HepG2 (cell line): ENCODE measurements around the gene CFAP46. TPM values are rescaled to one million over a fixed set of nuclear protein-coding genes. Genes with fewer than 3 reads are reported as not detected.
"Not testable (repeated sequence)": the region's sequence is repeated elsewhere in the genome, so short reads cannot be mapped to it uniquely, and the experiment has no call there.

Experiments used
- ATAC-seq: fragments of 200-7000 bp; cut with Tn5 transposase; 3 replicates; pipeline ENCODE4 v1.9.1; 2020; ENCODE audit warnings: mild to moderate bottlenecking, moderate library complexity
- BruUV-seq: library from RNA; stranded (reverse); fragments of 400-500 nt; replicated peaks from 2 replicates; lab custom pipeline; 2021; lab: Mats Ljungman, UMichigan
- CTCF ChIA-PET: fragments of 300-600 bp; formaldehyde crosslinking; extraction: SDS; loops from one replicate; lab custom pipeline; 2021; ENCODE audit warnings: low total read pairs, inconsistent platforms, low intra/inter-chr PET ratio; lab: Yijun Ruan, JAX
- POLR2A ChIA-PET: fragments of 350-600 bp; sonication (Branson Sonifier 250); formaldehyde crosslinking; loops from one replicate; lab custom pipeline; 2020; ENCODE audit warnings: antibody characterized with exemption, inconsistent platforms; lab: Yijun Ruan, JAX
- DNase-seq: peaks from one replicate; pipeline ENCODE4 v3.0.0-alpha.2; 2015; ENCODE audit warnings: low spot score
- FAIRE-seq: peaks from 3 replicates; lab custom pipeline; 2011; peaks lifted over from hg19 to GRCh38; lab: Jason Lieb, UNC
- H2AFZ ChIP-seq: one replicate; pipeline ENCODE4 v1.6.1; 2011; ENCODE audit warnings: low read length, inconsistent platforms
- H3K27ac ChIP-seq: fragments of 300-600 bp; 3 replicates; pipeline ENCODE4 v1.8.0; 2011; ENCODE audit warnings: mixed run types, mild to moderate bottlenecking, mixed read lengths, low read length, inconsistent platforms; ENCODE audit not compliant: insufficient read depth; ENCODE audit errors: extremely low read length
- H3K27me3 ChIP-seq, 2 experiments: fragments of 200-600 bp in 1 of 2; 2 replicates in 1 of 2; 3 replicates in 1 of 2; pipeline versions ENCODE4 v1.6.0 to v1.8.0; 2011; ENCODE audit warnings: low read length in 2 of 2, mild to moderate bottlenecking in 2 of 2, moderate library complexity in 2 of 2, inconsistent platforms in 1 of 2; ENCODE audit not compliant: insufficient read depth in 2 of 2, control insufficient read depth in 1 of 2
- H3K36me3 ChIP-seq, 2 experiments: fragments of 200-600 bp in 1 of 2; replicated peaks in 1 of 2; 2 replicates in 1 of 2; 3 replicates in 1 of 2; pipeline versions ENCODE4 v1.5.1 to v1.8.0; 2011; ENCODE audit warnings: low read length in 2 of 2, inconsistent platforms in 1 of 2; ENCODE audit not compliant: insufficient read depth in 2 of 2, control insufficient read depth in 1 of 2
- H3K4me1 ChIP-seq: 2 replicates; pipeline ENCODE4 v1.5.1; 2012; ENCODE audit warnings: low read length, inconsistent platforms; ENCODE audit not compliant: insufficient read depth
- H3K4me2 ChIP-seq: 2 replicates; pipeline ENCODE4 v1.6.0; 2011; ENCODE audit warnings: low read depth, low read length, inconsistent platforms
- H3K4me3 ChIP-seq, 3 experiments: fragments of 200-600 bp in 1 of 3; sonication (generic), shearing (Covaris generic) in 1 of 3; replicated peaks in 1 of 3; 2 replicates each; pipeline ENCODE4 v1.5.1; 2011 to 2016; ENCODE audit warnings: low read length in 3 of 3, inconsistent platforms in 2 of 3, low read depth in 2 of 3, mild to moderate bottlenecking in 2 of 3, control low read depth in 1 of 3, mixed read lengths in 1 of 3; ENCODE audit not compliant: insufficient read depth in 1 of 3
- H3K79me2 ChIP-seq: one replicate; pipeline ENCODE4 v1.6.1; 2011; ENCODE audit warnings: low read length, inconsistent platforms; ENCODE audit not compliant: insufficient read depth
- H3K9ac ChIP-seq: 2 replicates; pipeline ENCODE4 v1.6.0; 2011; ENCODE audit warnings: mild to moderate bottlenecking, low read depth, low read length, inconsistent platforms; ENCODE audit not compliant: insufficient read depth
- H3K9me3 ChIP-seq: 2 replicates; pipeline ENCODE4 v1.5.1; 2012; ENCODE audit warnings: mild to moderate bottlenecking, low read length
- H4K20me1 ChIP-seq: 2 replicates; pipeline ENCODE4 v1.6.0; 2011; ENCODE audit warnings: inconsistent platforms, mild to moderate bottlenecking, low read length, moderate library complexity; ENCODE audit not compliant: insufficient read depth
- ETV5 ChIP-seq: IDR thresholded peaks from 2 replicates; pipeline ENCODE4 v1.6.1; 2018; ENCODE audit warnings: missing biosample characterization, missing genetic modification reagents, inconsistent platforms, borderline replicate concordance
- HNRNPH1 ChIP-seq: fragments of 200-400 bp; formaldehyde crosslinking; optimal IDR thresholded peaks from 2 replicates; pipeline ENCODE3; 2017; ENCODE audit warnings: mild to moderate bottlenecking, low read depth, low read length
- TCF12 ChIP-seq, 2 experiments: fragments of 450-650 bp in 1 of 2; sonication (generic) in 1 of 2; formaldehyde crosslinking in 1 of 2; IDR thresholded peaks; 2 replicates each; pipeline versions ENCODE4 v1.6.1 to v1.8.0; 2017 to 2022; ENCODE audit warnings: antibody characterized with exemption in 1 of 2, mild to moderate bottlenecking in 1 of 2, missing genetic modification reagents in 1 of 2, moderate library complexity in 1 of 2
- ZBTB7A ChIP-seq: sonication (generic); formaldehyde crosslinking; IDR thresholded peaks from 2 replicates; pipeline ENCODE4 v1.8.0; 2022; ENCODE audit warnings: mild to moderate bottlenecking, missing genetic modification reagents
- ZFP36 ChIP-seq: fragments of 150-350 bp; IDR thresholded peaks from 2 replicates; pipeline ENCODE4 v1.6.1; 2018; ENCODE audit warnings: borderline replicate concordance, low read length, low read depth; ENCODE audit not compliant: partially characterized antibody
- ZNF263 ChIP-seq: sonication (generic); formaldehyde crosslinking; IDR thresholded peaks from 2 replicates; pipeline ENCODE4 v1.4.0; 2020; ENCODE audit warnings: missing genetic modification reagents
- ZNF614 ChIP-seq: IDR thresholded peaks from 2 replicates; pipeline ENCODE4 v1.6.1; 2018; ENCODE audit warnings: missing biosample characterization, missing genetic modification reagents, inconsistent platforms, borderline replicate concordance
- ZNF7 ChIP-seq: IDR thresholded peaks from 2 replicates; pipeline ENCODE4 v1.6.1; 2016; ENCODE audit warnings: missing biosample characterization, missing genetic modification reagents
- ZNF720 ChIP-seq: sonication (generic); formaldehyde crosslinking; IDR thresholded peaks from 2 replicates; pipeline ENCODE4 v1.4.0; 2020; ENCODE audit warnings: missing genetic modification reagents
- WGBS: methylation state at CpG from one replicate; pipeline ENCODE4 v1.1.6; 2017; ENCODE audit warnings: low lambda C conversion rate; 5-methylcytosine and 5-hydroxymethylcytosine counted together
- in situ Hi-C: cut with HindIII; loops from 2 replicates; pipeline ENCODE4 v1.10.0; 2017; ENCODE audit warnings: low pct_unique_long_range_greater_than_20kb; ENCODE audit not compliant: extremely low pct_ligation_motif_present
- intact Hi-C: fragments of 100-400 bp; cut with micrococcal nuclease; formaldehyde crosslinking; loops from one replicate; pipeline ENCODE4 v1.10.0; 2022; ENCODE audit not compliant: unreplicated experiment
- polyA plus RNA-seq, 8 experiments: library from polyadenylated mRNA; depleted of rRNA in 3 of 8; stranded (reverse) in 7 of 8; unstranded in 1 of 8; fragments of >200 nt; fragmentation: Illumina TruSeq in 4 of 8; extraction: Trizol in 4 of 8; gene quantifications; 2 replicates each; pipeline versions ENCODE4 v1.2.1 to v1.2.3, GENCODE V29; 2011 to 2016; ENCODE audit warnings: low read depth in 4 of 8, missing spikeins in 1 of 8, mixed read lengths in 1 of 8; ENCODE audit not compliant: insufficient read depth in 1 of 8
- total RNA-seq, 5 experiments: library from RNA; depleted of rRNA; stranded (reverse); fragments of >200 nt; fragmentation: Illumina TruSeq; extraction: Trizol; gene quantifications; 2 replicates each; pipeline ENCODE4 v1.2.3, GENCODE V29; 2016; ENCODE audit warnings: low read depth in 1 of 5
- TF ChIP-seq, protein P1 (sequence below): sonication (generic); formaldehyde crosslinking; IDR thresholded peaks from 2 replicates; pipeline ENCODE4 v1.4.0; 2020; ENCODE audit warnings: low read depth, mild to moderate bottlenecking, missing genetic modification reagents
- TF ChIP-seq, protein P2 (sequence below): sonication (generic); formaldehyde crosslinking; IDR thresholded peaks from 2 replicates; pipeline ENCODE4 v1.4.0; 2020; ENCODE audit warnings: missing genetic modification reagents

The CFAP46 gene
- total and polyA plus RNA-seq, 2 of the 13 experiments (the other 11 are each of a cell fraction or from before 2014, with no cell fraction given) = 0.24 to 0.84 TPM

DNA sequence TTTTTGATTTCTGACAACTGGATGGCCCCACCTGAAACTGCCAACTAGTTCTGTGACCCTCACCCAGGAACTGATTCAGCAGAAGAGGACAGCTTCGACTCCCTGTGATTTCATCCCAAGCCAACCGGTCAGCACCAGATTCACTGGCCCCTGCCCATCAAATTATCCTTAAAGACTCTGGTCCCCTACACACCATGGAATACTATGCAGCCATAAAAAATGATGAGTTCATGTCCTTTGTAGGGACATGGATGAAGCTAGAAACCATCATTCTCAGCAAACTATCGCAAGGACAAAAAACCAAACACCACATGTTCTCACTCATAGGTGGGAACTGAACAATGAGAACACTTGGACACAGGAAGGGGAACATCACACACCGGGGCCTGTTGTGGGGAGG, 13.9 kb upstream of the CFAP46 start:
- FAIRE-seq, DNase-seq, H3K36me3 ChIP-seq, H3K79me2 ChIP-seq, intact Hi-C loops, H3K4me1 ChIP-seq, CTCF ChIA-PET, H3K27ac ChIP-seq, H2AFZ ChIP-seq, BruUV-seq, H3K9me3 ChIP-seq, POLR2A ChIA-PET, H4K20me1 ChIP-seq, ATAC-seq, H3K4me3 ChIP-seq, in situ Hi-C loops, H3K4me2 ChIP-seq, H3K9ac ChIP-seq: not testable (repeated sequence)
- WGBS = 17% methylated on average over 4 of the region's 4 CpGs
- peaks cover 7 to 62% of the 10 kb centered on the region in 2 experiments; a peak in 4 of 5 replicates for H3K27me3 ChIP-seq

DNA sequence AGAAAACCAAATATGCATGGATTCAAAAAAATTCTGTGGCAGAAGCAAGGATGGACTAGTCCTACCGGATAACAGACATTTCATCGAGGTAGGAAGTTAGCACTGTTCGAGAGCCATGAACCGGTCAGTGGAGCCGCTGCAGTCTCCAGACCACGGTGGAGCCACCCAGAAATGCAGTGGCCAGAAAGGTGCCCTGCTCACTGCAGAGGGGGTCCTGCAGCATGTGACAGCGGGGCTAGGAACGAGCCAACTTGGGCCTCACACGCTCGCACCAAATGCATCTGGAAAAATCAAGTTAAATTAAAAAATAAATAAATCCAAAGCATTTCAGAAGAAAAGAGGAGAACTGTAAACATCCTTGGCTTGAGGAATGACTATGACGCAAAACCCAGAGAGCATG, 13.1 kb upstream of the CFAP46 start:
- H3K4me2 ChIP-seq = no peak overlapping the region
- in situ Hi-C loops (no loop called here), intact Hi-C loops (no loop called here)
- H3K4me3 ChIP-seq = no peak overlapping the region
- H3K27me3 ChIP-seq = peaks cover 7 to 68% of the 10 kb centered on the region in 2 experiments; a peak in 4 of 5 replicates
- ChIA-PET POLR2A (no interaction called here), CTCF (no interaction called here)
- H2AFZ ChIP-seq = no peak overlapping the region
- no peaks in the 10 kb centered on the region for H3K4me1 ChIP-seq
- TF ChIP-seq ZNF720 (CRISPR knock-in tag) = no peak
- no peak for TF ChIP-seq TCF12 (IDR thresholded peaks at IDR 0.05)
- TF ChIP-seq TCF12 (CRISPR knock-in tag; IDR thresholded peaks at IDR 0.05) = no peak
- TF ChIP-seq, protein P1, sequence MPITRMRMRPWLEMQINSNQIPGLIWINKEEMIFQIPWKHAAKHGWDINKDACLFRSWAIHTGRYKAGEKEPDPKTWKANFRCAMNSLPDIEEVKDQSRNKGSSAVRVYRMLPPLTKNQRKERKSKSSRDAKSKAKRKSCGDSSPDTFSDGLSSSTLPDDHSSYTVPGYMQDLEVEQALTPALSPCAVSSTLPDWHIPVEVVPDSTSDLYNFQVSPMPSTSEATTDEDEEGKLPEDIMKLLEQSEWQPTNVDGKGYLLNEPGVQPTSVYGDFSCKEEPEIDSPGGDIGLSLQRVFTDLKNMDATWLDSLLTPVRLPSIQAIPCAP (CRISPR knock-in tag) = no peak
- no peak for TF ChIP-seq ETV5
- TF ChIP-seq HNRNPH1 = no peak
- TF ChIP-seq ZBTB7A (CRISPR knock-in tag) = no peak
- TF ChIP-seq ZFP36 = no peak
- TF ChIP-seq, protein P2, sequence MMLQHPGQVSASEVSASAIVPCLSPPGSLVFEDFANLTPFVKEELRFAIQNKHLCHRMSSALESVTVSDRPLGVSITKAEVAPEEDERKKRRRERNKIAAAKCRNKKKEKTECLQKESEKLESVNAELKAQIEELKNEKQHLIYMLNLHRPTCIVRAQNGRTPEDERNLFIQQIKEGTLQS (CRISPR knock-in tag) = no peak
- no peak for TF ChIP-seq ZNF263 (CRISPR knock-in tag)
- TF ChIP-seq ZNF614 (CRISPR knock-in tag) = no peak
- no peak for TF ChIP-seq ZNF7
- DNase-seq (no peak), FAIRE-seq (no peak), ATAC-seq (no peak)
- 56% methylated on average over 11 of the region's 11 CpGs for WGBS
- no peaks in the 10 kb centered on the region for H3K9me3 ChIP-seq
- no peak overlapping the region for H3K9ac ChIP-seq
- no peaks in the 10 kb centered on the region for H3K36me3 ChIP-seq
- no peak overlapping the region for H3K27ac ChIP-seq
- H3K79me2 ChIP-seq = no peaks in the 10 kb centered on the region
- BruUV-seq = no TSS peak
- H4K20me1 ChIP-seq = 0 out of 2 replicates have a peak, but pooled peaks cover 4% of the 10 kb centered on the region
